GM23338 (cell line): ENCODE measurements around the gene ADRB2. TPM values are rescaled to one million over a fixed set of nuclear protein-coding genes. Genes with fewer than 3 reads are reported as not detected.

Source experiments
- ATAC-seq: fragments of 200-7000 bp; cut with Tn5 transposase; 3 replicates; pipeline ENCODE4 v1.9.1; 2020
- DNase-seq: peaks from one replicate; pipeline ENCODE4 v3.0.0-alpha.2; 2015; ENCODE audit warnings: low spot score
- H2AFZ ChIP-seq: fragments of 200-600 bp; sonication (generic); 2 replicates; pipeline ENCODE4 v1.8.0; 2016; ENCODE audit warnings: antibody characterized with exemption, mild to moderate bottlenecking, moderate library complexity
- H3F3A ChIP-seq: fragments of 200-600 bp; sonication (generic); replicated peaks from 2 replicates; pipeline ENCODE4 v1.8.0; 2017; ENCODE audit warnings: antibody characterized with exemption, mixed run types, low read depth
- H3K27ac ChIP-seq: fragments of 200-600 bp; sonication (generic); 2 replicates; pipeline ENCODE4 v1.6.1; 2016; ENCODE audit warnings: low read depth
- H3K27me3 ChIP-seq: fragments of 200-600 bp; sonication (generic); 2 replicates; pipeline ENCODE4 v1.8.0; 2016; ENCODE audit warnings: mild to moderate bottlenecking, mixed run types, moderate library complexity; ENCODE audit not compliant: insufficient read depth
- H3K36me3 ChIP-seq: fragments of 200-600 bp; sonication (generic); 2 replicates; pipeline ENCODE4 v1.8.0; 2016; ENCODE audit warnings: mild to moderate bottlenecking; ENCODE audit not compliant: insufficient read depth
- H3K4me1 ChIP-seq: fragments of 200-600 bp; sonication (generic); 2 replicates; pipeline ENCODE4 v1.8.0; 2016; ENCODE audit warnings: mild to moderate bottlenecking, moderate library complexity; ENCODE audit not compliant: insufficient read depth
- H3K4me2 ChIP-seq: fragments of 200-600 bp; sonication (generic); 2 replicates; pipeline ENCODE4 v1.7.1; 2017; ENCODE audit warnings: mixed run types
- H3K4me3 ChIP-seq: fragments of 200-600 bp; sonication (generic); 2 replicates; pipeline ENCODE4 v1.6.1; 2016; ENCODE audit warnings: mixed run types
- H3K79me2 ChIP-seq: fragments of 200-600 bp; sonication (generic); replicated peaks from 2 replicates; pipeline ENCODE4 v1.8.0; 2017; ENCODE audit warnings: mild to moderate bottlenecking; ENCODE audit not compliant: insufficient read depth
- H3K9me2 ChIP-seq: fragments of 200-600 bp; sonication (generic); 2 replicates; pipeline ENCODE4 v1.8.0; 2017; ENCODE audit not compliant: insufficient read depth
- H4K20me1 ChIP-seq: fragments of 200-600 bp; sonication (generic); replicated peaks from 2 replicates; pipeline ENCODE4 v1.8.0; 2017; ENCODE audit warnings: mild to moderate bottlenecking; ENCODE audit not compliant: insufficient read depth
- H3K27ac Mint-ChIP-seq: 2 replicates; pipeline ENCODE4 v1.8.0; 2020; ENCODE audit warnings: inconsistent platforms, mild to moderate bottlenecking, moderate library complexity, mixed read lengths
- H3K27me3 Mint-ChIP-seq: 3 replicates; pipeline ENCODE4 v1.8.0; 2022; ENCODE audit warnings: low read depth, mild to moderate bottlenecking, moderate library complexity, mixed read lengths, inconsistent platforms; ENCODE audit not compliant: insufficient read depth, poor library complexity
- H3K36me3 Mint-ChIP-seq: 3 replicates; pipeline ENCODE4 v1.8.0; 2021; ENCODE audit warnings: low read depth, mild to moderate bottlenecking, inconsistent platforms, moderate library complexity, mixed read lengths
- H3K4me1 Mint-ChIP-seq: 3 replicates; pipeline ENCODE4 v1.8.0; 2020; ENCODE audit warnings: mild to moderate bottlenecking, inconsistent platforms, mixed read lengths
- H3K4me3 Mint-ChIP-seq: 3 replicates; pipeline ENCODE4 v1.8.0; 2021; ENCODE audit warnings: moderate library complexity, mild to moderate bottlenecking, inconsistent platforms, mixed read lengths
- H3K9me3 Mint-ChIP-seq: 3 replicates; pipeline ENCODE4 v1.8.0; 2020; ENCODE audit warnings: moderate library complexity, mild to moderate bottlenecking, inconsistent platforms, mixed read lengths
- CREB1 ChIP-seq: fragments of 250-450 bp; sonication (Bioruptor Pico); IDR thresholded peaks from 2 replicates; pipeline ENCODE4 v1.5.0; 2020; ENCODE audit warnings: low read depth, mild to moderate bottlenecking, moderate library complexity
- NANOG ChIP-seq: IDR thresholded peaks from 2 replicates; pipeline ENCODE4 v1.6.1; 2016; ENCODE audit warnings: antibody characterized with exemption, borderline replicate concordance
- ZNF114 ChIP-seq: fragments of 250-450 bp; sonication (Bioruptor Pico); IDR thresholded peaks from 2 replicates; pipeline ENCODE4 v1.5.0; 2020; ENCODE audit warnings: mild to moderate bottlenecking, moderate library complexity
- polyA plus RNA-seq: library from polyadenylated mRNA; unstranded; fragments of >200 nt; fragmentation: Nextera tagmentation; extraction: Ambion mirVana; gene quantifications from 2 replicates; pipeline ENCODE4 v1.2.1, GENCODE V29; 2016
- total RNA-seq: library from RNA; depleted of rRNA; stranded (reverse); fragments of >200 nt; shearing (Covaris generic); gene quantifications from 2 replicates; pipeline ENCODE4 v1.2.3, GENCODE V29; 2014
- TF ChIP-seq, protein P1 (sequence below): IDR thresholded peaks from one replicate; pipeline ENCODE4 v1.6.1; 2018; ENCODE audit warnings: antibody characterized with exemption; ENCODE audit not compliant: unreplicated experiment
- TF ChIP-seq, protein P2 (sequence below), 2 experiments: fragments of 200-600 bp in 1 of 2; sonication (generic) in 1 of 2; conservative IDR thresholded peaks; 2 replicates each; pipeline versions ENCODE4 v1.5.1 to v1.6.1; 2016 to 2017; ENCODE audit warnings: antibody characterized with exemption in 2 of 2, low read depth in 2 of 2, mild to moderate bottlenecking in 2 of 2, moderate library complexity in 1 of 2
- TF ChIP-seq, protein P3 (sequence below): fragments of 250-450 bp; sonication (Bioruptor Pico); IDR thresholded peaks from 2 replicates; pipeline ENCODE4 v1.5.0; 2020; ENCODE audit warnings: mild to moderate bottlenecking, moderate library complexity

ADRB2 gene
- total and polyA plus RNA-seq, 2 experiments from 2014 or later, result 0.44 to 1.3 TPM

DNA sequence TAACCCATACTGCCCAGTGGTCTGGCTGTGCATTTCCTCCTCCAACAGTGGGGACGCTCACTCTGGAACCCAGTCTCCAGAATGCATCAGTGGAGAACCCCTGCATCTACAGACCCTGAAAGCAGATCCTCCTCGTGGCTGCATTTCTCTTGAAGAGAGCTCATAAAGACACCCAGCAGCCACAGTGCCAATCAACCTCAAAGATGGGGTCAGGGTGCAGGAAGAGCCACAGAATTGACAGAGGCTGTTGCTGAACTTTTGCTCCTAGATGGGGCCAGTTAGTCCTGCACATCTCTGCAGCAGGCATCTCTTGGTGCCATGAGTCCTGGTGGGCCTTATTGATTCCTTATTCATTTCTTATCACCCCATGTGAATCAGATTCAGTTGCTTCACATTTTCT lies 39.6 kb downstream of the ADRB2 start:
- peaks cover 4% of the 10 kb centered on the region; the same call in 2 of the 3 replicates for H3K4me1 Mint-ChIP-seq
- ATAC-seq (no peak), DNase-seq (no peak)
- Histone ChIP-seq H3K9me2 (no peaks in the 10 kb centered on the region), H3K4me2 (no peak overlapping the region), H3K4me3 (no peak overlapping the region), H3K27ac (no peak overlapping the region), H4K20me1 (no peaks in the 10 kb centered on the region), H3K4me1 (no peaks in the 10 kb centered on the region), H2AFZ (no peak overlapping the region), H3F3A (no peaks in the 10 kb centered on the region), H3K27me3 (no peaks in the 10 kb centered on the region), H3K79me2 (no peaks in the 10 kb centered on the region), H3K36me3 (no peaks in the 10 kb centered on the region)
- no peaks in the 10 kb centered on the region for H3K27me3 Mint-ChIP-seq
- H3K27ac Mint-ChIP-seq, result no peak overlapping the region
- H3K4me3 Mint-ChIP-seq, result no peak overlapping the region
- TF ChIP-seq, protein P1, sequence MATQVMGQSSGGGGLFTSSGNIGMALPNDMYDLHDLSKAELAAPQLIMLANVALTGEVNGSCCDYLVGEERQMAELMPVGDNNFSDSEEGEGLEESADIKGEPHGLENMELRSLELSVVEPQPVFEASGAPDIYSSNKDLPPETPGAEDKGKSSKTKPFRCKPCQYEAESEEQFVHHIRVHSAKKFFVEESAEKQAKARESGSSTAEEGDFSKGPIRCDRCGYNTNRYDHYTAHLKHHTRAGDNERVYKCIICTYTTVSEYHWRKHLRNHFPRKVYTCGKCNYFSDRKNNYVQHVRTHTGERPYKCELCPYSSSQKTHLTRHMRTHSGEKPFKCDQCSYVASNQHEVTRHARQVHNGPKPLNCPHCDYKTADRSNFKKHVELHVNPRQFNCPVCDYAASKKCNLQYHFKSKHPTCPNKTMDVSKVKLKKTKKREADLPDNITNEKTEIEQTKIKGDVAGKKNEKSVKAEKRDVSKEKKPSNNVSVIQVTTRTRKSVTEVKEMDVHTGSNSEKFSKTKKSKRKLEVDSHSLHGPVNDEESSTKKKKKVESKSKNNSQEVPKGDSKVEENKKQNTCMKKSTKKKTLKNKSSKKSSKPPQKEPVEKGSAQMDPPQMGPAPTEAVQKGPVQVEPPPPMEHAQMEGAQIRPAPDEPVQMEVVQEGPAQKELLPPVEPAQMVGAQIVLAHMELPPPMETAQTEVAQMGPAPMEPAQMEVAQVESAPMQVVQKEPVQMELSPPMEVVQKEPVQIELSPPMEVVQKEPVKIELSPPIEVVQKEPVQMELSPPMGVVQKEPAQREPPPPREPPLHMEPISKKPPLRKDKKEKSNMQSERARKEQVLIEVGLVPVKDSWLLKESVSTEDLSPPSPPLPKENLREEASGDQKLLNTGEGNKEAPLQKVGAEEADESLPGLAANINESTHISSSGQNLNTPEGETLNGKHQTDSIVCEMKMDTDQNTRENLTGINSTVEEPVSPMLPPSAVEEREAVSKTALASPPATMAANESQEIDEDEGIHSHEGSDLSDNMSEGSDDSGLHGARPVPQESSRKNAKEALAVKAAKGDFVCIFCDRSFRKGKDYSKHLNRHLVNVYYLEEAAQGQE, result no peak
- TF ChIP-seq ZNF114 (no peak), CREB1 (CRISPR knock-in tag) (no peak), NANOG (no peak)
- TF ChIP-seq, protein P2, sequence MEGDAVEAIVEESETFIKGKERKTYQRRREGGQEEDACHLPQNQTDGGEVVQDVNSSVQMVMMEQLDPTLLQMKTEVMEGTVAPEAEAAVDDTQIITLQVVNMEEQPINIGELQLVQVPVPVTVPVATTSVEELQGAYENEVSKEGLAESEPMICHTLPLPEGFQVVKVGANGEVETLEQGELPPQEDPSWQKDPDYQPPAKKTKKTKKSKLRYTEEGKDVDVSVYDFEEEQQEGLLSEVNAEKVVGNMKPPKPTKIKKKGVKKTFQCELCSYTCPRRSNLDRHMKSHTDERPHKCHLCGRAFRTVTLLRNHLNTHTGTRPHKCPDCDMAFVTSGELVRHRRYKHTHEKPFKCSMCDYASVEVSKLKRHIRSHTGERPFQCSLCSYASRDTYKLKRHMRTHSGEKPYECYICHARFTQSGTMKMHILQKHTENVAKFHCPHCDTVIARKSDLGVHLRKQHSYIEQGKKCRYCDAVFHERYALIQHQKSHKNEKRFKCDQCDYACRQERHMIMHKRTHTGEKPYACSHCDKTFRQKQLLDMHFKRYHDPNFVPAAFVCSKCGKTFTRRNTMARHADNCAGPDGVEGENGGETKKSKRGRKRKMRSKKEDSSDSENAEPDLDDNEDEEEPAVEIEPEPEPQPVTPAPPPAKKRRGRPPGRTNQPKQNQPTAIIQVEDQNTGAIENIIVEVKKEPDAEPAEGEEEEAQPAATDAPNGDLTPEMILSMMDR (conservative IDR thresholded peaks at IDR 0.05; ENCODE audit: low read depth in 2 of 2), result no peak
- TF ChIP-seq, protein P3, sequence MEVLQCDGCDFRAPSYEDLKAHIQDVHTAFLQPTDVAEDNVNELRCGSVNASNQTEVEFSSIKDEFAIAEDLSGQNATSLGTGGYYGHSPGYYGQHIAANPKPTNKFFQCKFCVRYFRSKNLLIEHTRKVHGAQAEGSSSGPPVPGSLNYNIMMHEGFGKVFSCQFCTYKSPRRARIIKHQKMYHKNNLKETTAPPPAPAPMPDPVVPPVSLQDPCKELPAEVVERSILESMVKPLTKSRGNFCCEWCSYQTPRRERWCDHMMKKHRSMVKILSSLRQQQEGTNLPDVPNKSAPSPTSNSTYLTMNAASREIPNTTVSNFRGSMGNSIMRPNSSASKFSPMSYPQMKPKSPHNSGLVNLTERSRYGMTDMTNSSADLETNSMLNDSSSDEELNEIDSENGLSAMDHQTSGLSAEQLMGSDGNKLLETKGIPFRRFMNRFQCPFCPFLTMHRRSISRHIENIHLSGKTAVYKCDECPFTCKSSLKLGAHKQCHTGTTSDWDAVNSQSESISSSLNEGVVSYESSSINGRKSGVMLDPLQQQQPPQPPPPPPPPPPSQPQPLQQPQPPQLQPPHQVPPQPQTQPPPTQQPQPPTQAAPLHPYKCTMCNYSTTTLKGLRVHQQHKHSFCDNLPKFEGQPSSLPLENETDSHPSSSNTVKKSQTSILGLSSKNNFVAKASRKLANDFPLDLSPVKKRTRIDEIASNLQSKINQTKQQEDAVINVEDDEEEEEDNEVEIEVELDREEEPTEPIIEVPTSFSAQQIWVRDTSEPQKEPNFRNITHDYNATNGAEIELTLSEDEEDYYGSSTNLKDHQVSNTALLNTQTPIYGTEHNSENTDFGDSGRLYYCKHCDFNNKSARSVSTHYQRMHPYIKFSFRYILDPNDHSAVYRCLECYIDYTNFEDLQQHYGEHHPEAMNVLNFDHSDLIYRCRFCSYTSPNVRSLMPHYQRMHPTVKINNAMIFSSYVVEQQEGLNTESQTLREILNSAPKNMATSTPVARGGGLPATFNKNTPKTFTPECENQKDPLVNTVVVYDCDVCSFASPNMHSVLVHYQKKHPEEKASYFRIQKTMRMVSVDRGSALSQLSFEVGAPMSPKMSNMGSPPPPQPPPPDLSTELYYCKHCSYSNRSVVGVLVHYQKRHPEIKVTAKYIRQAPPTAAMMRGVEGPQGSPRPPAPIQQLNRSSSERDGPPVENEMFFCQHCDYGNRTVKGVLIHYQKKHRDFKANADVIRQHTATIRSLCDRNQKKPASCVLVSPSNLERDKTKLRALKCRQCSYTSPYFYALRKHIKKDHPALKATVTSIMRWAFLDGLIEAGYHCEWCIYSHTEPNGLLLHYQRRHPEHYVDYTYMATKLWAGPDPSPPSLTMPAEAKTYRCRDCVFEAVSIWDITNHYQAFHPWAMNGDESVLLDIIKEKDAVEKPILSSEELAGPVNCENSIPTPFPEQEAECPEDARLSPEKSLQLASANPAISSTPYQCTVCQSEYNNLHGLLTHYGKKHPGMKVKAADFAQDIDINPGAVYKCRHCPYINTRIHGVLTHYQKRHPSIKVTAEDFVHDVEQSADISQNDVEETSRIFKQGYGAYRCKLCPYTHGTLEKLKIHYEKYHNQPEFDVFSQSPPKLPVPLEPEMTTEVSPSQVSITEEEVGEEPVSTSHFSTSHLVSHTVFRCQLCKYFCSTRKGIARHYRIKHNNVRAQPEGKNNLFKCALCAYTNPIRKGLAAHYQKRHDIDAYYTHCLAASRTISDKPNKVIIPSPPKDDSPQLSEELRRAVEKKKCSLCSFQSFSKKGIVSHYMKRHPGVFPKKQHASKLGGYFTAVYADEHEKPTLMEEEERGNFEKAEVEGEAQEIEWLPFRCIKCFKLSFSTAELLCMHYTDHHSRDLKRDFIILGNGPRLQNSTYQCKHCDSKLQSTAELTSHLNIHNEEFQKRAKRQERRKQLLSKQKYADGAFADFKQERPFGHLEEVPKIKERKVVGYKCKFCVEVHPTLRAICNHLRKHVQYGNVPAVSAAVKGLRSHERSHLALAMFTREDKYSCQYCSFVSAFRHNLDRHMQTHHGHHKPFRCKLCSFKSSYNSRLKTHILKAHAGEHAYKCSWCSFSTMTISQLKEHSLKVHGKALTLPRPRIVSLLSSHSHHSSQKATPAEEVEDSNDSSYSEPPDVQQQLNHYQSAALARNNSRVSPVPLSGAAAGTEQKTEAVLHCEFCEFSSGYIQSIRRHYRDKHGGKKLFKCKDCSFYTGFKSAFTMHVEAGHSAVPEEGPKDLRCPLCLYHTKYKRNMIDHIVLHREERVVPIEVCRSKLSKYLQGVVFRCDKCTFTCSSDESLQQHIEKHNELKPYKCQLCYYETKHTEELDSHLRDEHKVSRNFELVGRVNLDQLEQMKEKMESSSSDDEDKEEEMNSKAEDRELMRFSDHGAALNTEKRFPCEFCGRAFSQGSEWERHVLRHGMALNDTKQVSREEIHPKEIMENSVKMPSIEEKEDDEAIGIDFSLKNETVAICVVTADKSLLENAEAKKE, result no peak
- no peaks in the 10 kb centered on the region for H3K36me3 Mint-ChIP-seq
- no peaks in the 10 kb centered on the region for H3K9me3 Mint-ChIP-seq
